H9 (cell line): Measurements from ENCODE around the gene SCEL. TPM values are rescaled to one million over a fixed set of nuclear protein-coding genes. Genes with fewer than 3 reads are reported as not detected.

Source experiments
- DNase-seq: peaks from one replicate; pipeline ENCODE4 v3.0.0-alpha.2; 2017
- H2AFZ ChIP-seq: one replicate; pipeline ENCODE4 v1.6.1; 2013; ENCODE audit warnings: mild to moderate bottlenecking, low read length, control low read depth, moderate library complexity
- H2AK5ac ChIP-seq: 2 replicates; pipeline ENCODE4 v1.6.1; 2013; ENCODE audit warnings: low read length, control low read depth, mixed read lengths; ENCODE audit not compliant: insufficient read length
- H2BK120ac ChIP-seq: one replicate; pipeline ENCODE4 v1.6.1; 2013; ENCODE audit warnings: low read depth, mild to moderate bottlenecking, low read length, control low read depth, inconsistent platforms; ENCODE audit not compliant: poor library complexity, severe bottlenecking
- H2BK12ac ChIP-seq: 2 replicates; pipeline ENCODE4 v1.6.1; 2013; ENCODE audit warnings: low read length, control low read depth, mixed read lengths, low read depth; ENCODE audit not compliant: insufficient read length
- H2BK15ac ChIP-seq: 2 replicates; pipeline ENCODE4 v1.6.1; 2013; ENCODE audit warnings: low read depth, low read length, control low read depth
- H2BK20ac ChIP-seq: one replicate; pipeline ENCODE4 v1.6.1; 2013; ENCODE audit warnings: low read depth, mild to moderate bottlenecking, low read length, control low read depth, inconsistent platforms; ENCODE audit not compliant: poor library complexity, severe bottlenecking
- H2BK5ac ChIP-seq: 2 replicates; pipeline ENCODE4 v1.6.1; 2013; ENCODE audit warnings: low read length, control low read depth, mixed read lengths; ENCODE audit not compliant: insufficient read length
- H3K14ac ChIP-seq: 2 replicates; pipeline ENCODE4 v1.6.1; 2013; ENCODE audit warnings: low read length, control low read depth; ENCODE audit not compliant: insufficient read depth
- H3K18ac ChIP-seq: 2 replicates; pipeline ENCODE4 v1.6.1; 2013; ENCODE audit warnings: low read depth, mild to moderate bottlenecking, mixed read lengths, low read length, control low read depth; ENCODE audit not compliant: insufficient read length
- H3K23ac ChIP-seq: 2 replicates; pipeline ENCODE4 v1.6.1; 2013; ENCODE audit warnings: low read length, control low read depth, mixed read lengths, low read depth; ENCODE audit not compliant: insufficient read length
- H3K23me2 ChIP-seq: 2 replicates; pipeline ENCODE4 v1.6.1; 2013; ENCODE audit warnings: low read depth, mild to moderate bottlenecking, mixed read lengths, low read length, control low read depth; ENCODE audit not compliant: insufficient read length, poor library complexity, severe bottlenecking
- H3K27ac ChIP-seq: 2 replicates; pipeline ENCODE4 v1.5.1; 2013; ENCODE audit warnings: low read length, control low read depth, mixed read lengths, low read depth; ENCODE audit not compliant: insufficient read length
- H3K27me3 ChIP-seq: 2 replicates; pipeline ENCODE4 v1.6.1; 2013; ENCODE audit warnings: low read length, control low read depth, inconsistent platforms; ENCODE audit not compliant: insufficient read depth
- H3K4ac ChIP-seq: 2 replicates; pipeline ENCODE4 v1.6.1; 2013; ENCODE audit warnings: low read depth, mild to moderate bottlenecking, control low read depth, inconsistent platforms, low read length, moderate library complexity
- H3K4me1 ChIP-seq: 2 replicates; pipeline ENCODE4 v1.6.1; 2013; ENCODE audit warnings: low read length, control low read depth, inconsistent platforms; ENCODE audit not compliant: insufficient read depth
- H3K4me2 ChIP-seq: 2 replicates; pipeline ENCODE4 v1.6.1; 2013; ENCODE audit warnings: low read length, control low read depth, mixed read lengths; ENCODE audit not compliant: insufficient read length, insufficient read depth
- H3K56ac ChIP-seq: 2 replicates; pipeline ENCODE4 v1.6.1; 2013; ENCODE audit warnings: low read depth, mild to moderate bottlenecking, mixed read lengths, low read length, control low read depth; ENCODE audit not compliant: insufficient read length
- H3K79me1 ChIP-seq: 2 replicates; pipeline ENCODE4 v1.6.1; 2013; ENCODE audit warnings: low read depth, mild to moderate bottlenecking, moderate library complexity, low read length, control low read depth, inconsistent platforms; ENCODE audit not compliant: insufficient read depth, poor library complexity, severe bottlenecking
- H3K79me2 ChIP-seq: 2 replicates; pipeline ENCODE4 v1.6.1; 2013; ENCODE audit warnings: low read length, control low read depth, inconsistent platforms; ENCODE audit not compliant: insufficient read depth
- H3K9ac ChIP-seq: 2 replicates; pipeline ENCODE4 v1.6.1; 2013; ENCODE audit warnings: low read length, control low read depth, mixed read lengths; ENCODE audit not compliant: insufficient read length; ENCODE audit errors: extremely low read depth
- H3K9me3 ChIP-seq: one replicate; pipeline ENCODE4 v1.6.1; 2013; ENCODE audit warnings: low read depth, low read length, inconsistent platforms; ENCODE audit not compliant: control insufficient read depth
- H3T11ph ChIP-seq: one replicate; pipeline ENCODE4 v1.6.1; 2013; ENCODE audit warnings: mild to moderate bottlenecking, low read length, control low read depth, inconsistent platforms
- H4K20me1 ChIP-seq: one replicate; pipeline ENCODE4 v1.6.1; 2013; ENCODE audit not compliant: control insufficient read depth, insufficient read length, insufficient read depth
- H4K5ac ChIP-seq: 2 replicates; pipeline ENCODE4 v1.6.1; 2013; ENCODE audit warnings: low read depth, mild to moderate bottlenecking, mixed read lengths, low read length, control low read depth; ENCODE audit not compliant: insufficient read length
- H4K8ac ChIP-seq: replicated peaks from 2 replicates; pipeline ENCODE4 v1.6.1; 2013; ENCODE audit warnings: low read length, control low read depth, mixed read lengths, low read depth; ENCODE audit not compliant: insufficient read length
- H4K91ac ChIP-seq: 2 replicates; pipeline ENCODE4 v1.6.1; 2013; ENCODE audit warnings: low read depth, mild to moderate bottlenecking, moderate library complexity, mixed read lengths, low read length, control low read depth; ENCODE audit not compliant: insufficient read length
- H3K27ac Mint-ChIP-seq, 3 experiments: 2 replicates in 2 of 3; 3 replicates in 1 of 3; pipeline ENCODE4 v1.8.0; 2020 to 2021; ENCODE audit warnings: mixed read lengths in 3 of 3, mild to moderate bottlenecking in 1 of 3, moderate library complexity in 1 of 3
- H3K27me3 Mint-ChIP-seq: 2 replicates; pipeline ENCODE4 v1.8.0; 2021; ENCODE audit warnings: low read depth, mild to moderate bottlenecking, moderate library complexity, mixed read lengths
- H3K36me3 Mint-ChIP-seq, 3 experiments: 2 replicates in 2 of 3; 3 replicates in 1 of 3; pipeline ENCODE4 v1.8.0; 2020 to 2021; ENCODE audit warnings: low read depth in 3 of 3, mixed read lengths in 3 of 3; ENCODE audit not compliant: insufficient read depth in 1 of 3
- H3K4me1 Mint-ChIP-seq, 2 experiments: 2 replicates each; pipeline ENCODE4 v1.8.0; 2020; ENCODE audit warnings: mixed read lengths in 2 of 2
- H3K4me3 Mint-ChIP-seq, 2 experiments: 2 replicates in 1 of 2; 3 replicates in 1 of 2; pipeline ENCODE4 v1.8.0; 2020 to 2021; ENCODE audit warnings: mild to moderate bottlenecking in 2 of 2, mixed read lengths in 2 of 2, moderate library complexity in 1 of 2
- H3K9me3 Mint-ChIP-seq, 2 experiments: 2 replicates in 1 of 2; 3 replicates in 1 of 2; pipeline ENCODE4 v1.8.0; 2020; ENCODE audit warnings: mild to moderate bottlenecking in 2 of 2, mixed read lengths in 2 of 2, moderate library complexity in 1 of 2
- CTCF ChIP-seq: fragments of 200-600 bp; sonication (generic); conservative IDR thresholded peaks from 3 replicates; pipeline ENCODE4 v1.8.0; 2021; ENCODE audit warnings: antibody characterized with exemption, mild to moderate bottlenecking
- WGBS: extraction: QIAGEN DNeasy Blood & Tissue Kit; methylation state at CpG from one replicate; pipeline ENCODE4 v1.1.7; 2013; ENCODE audit warnings: missing lambda C conversion rate, low lambda C conversion rate, mixed read lengths; ENCODE audit not compliant: insufficient read length; ENCODE audit errors: extremely low coverage; 5-methylcytosine and 5-hydroxymethylcytosine counted together
- total RNA-seq: library from RNA; stranded (reverse); gene quantifications from 2 replicates; pipeline ENCODE4 v1.2.1, GENCODE V29; 2021

SCEL gene
- total RNA-seq, 1 experiment from 2014 or later: not detected

GRCh38 chr13:77532983-77533382 lies 2.5 kb upstream of the SCEL start:
- no peak overlapping the region for H3K14ac ChIP-seq
- TF ChIP-seq CTCF: no peak
- H4K5ac ChIP-seq: no peak overlapping the region
- no peaks in the 10 kb centered on the region for H3K9me3 ChIP-seq
- no peak overlapping the region for H3K4ac ChIP-seq
- H2BK20ac ChIP-seq: no peak overlapping the region
- no peaks in the 10 kb centered on the region for H3K23me2 ChIP-seq
- no peak overlapping the region for H3K23ac ChIP-seq
- DNase-seq: no peak
- no peaks in the 10 kb centered on the region for H3K27me3 ChIP-seq
- Mint-ChIP-seq H3K36me3 (no peaks in the 10 kb centered on the region), H3K27me3 (no peaks in the 10 kb centered on the region), H3K4me3 (no peak overlapping the region), H3K4me1 (peaks cover 0 to 3% of the 10 kb centered on the region in 2 experiments; a peak in 1 of 4 replicates), H3K9me3 (no peaks in the 10 kb centered on the region), H3K27ac (no peak overlapping the region)
- H2BK12ac ChIP-seq: no peak overlapping the region
- H3K79me1 ChIP-seq: no peaks in the 10 kb centered on the region
- no peak overlapping the region for H3K4me2 ChIP-seq
- no peak overlapping the region for H2BK5ac ChIP-seq
- no peaks in the 10 kb centered on the region for H3K79me2 ChIP-seq
- no peak overlapping the region for H4K8ac ChIP-seq
- no peak overlapping the region for H4K91ac ChIP-seq
- no peak overlapping the region for H2BK120ac ChIP-seq
- no peak overlapping the region for H3K9ac ChIP-seq
- H3K18ac ChIP-seq: no peak overlapping the region
- no peak overlapping the region for H2AK5ac ChIP-seq
- WGBS: no CpG with 5 or more reads among the region's 2 CpGs
- H3K56ac ChIP-seq: no peak overlapping the region
- H3T11ph ChIP-seq: no peak overlapping the region
- no peak overlapping the region for H3K27ac ChIP-seq
- no peaks in the 10 kb centered on the region for H4K20me1 ChIP-seq
- H2AFZ ChIP-seq: no peak overlapping the region
- no peak overlapping the region for H2BK15ac ChIP-seq
- H3K4me1 ChIP-seq: no peaks in the 10 kb centered on the region
